Measurements from ENCODE around the gene FAM222B. TPM values are rescaled to one million over a fixed set of nuclear protein-coding genes. Genes with fewer than 3 reads are reported as not detected.
A peak's percentile ranks its signal among the peaks of the same experiment; 100 is the strongest.

Gene FAM222B
- total RNA-seq, 1 experiment from 2014 or later: 94.6 TPM

GRCh38 chr17:28744972-28745785, 97.4 kb downstream of the FAM222B start (continued):
- TF ChIP-seq TCF7 (CRISPR knock-in tag; IDR thresholded peaks at IDR 0.05; ENCODE audit: low read depth) (no peak), ATF6 (CRISPR knock-in tag; IDR thresholded peaks at IDR 0.05) (no peak), GABPB1 (CRISPR knock-in tag; IDR thresholded peaks at IDR 0.05) (peak; percentile 47; the same call in 1 of the 2 replicates), RORB (CRISPR knock-in tag; IDR thresholded peaks at IDR 0.05) (no peak), ETV6 (CRISPR knock-in tag; IDR thresholded peaks at IDR 0.05) (no peak), FOXK1 (CRISPR knock-in tag; IDR thresholded peaks at IDR 0.05) (no peak), PREB (CRISPR knock-in tag; IDR thresholded peaks at IDR 0.05; ENCODE audit: borderline replicate concordance) (no peak), KAT7 (CRISPR knock-in tag; IDR thresholded peaks at IDR 0.05; ENCODE audit: borderline replicate concordance) (peak; percentile 48; the same call in 1 of the 2 replicates), CBFB (CRISPR knock-in tag; IDR thresholded peaks at IDR 0.05; ENCODE audit: low read depth) (no peak), E2F5 (CRISPR knock-in tag; IDR thresholded peaks at IDR 0.05) (no peak), PRDM15 (CRISPR knock-in tag; IDR thresholded peaks at IDR 0.05) (no peak), ZMAT4 (CRISPR knock-in tag; IDR thresholded peaks at IDR 0.05) (no peak), NR1H2 (CRISPR knock-in tag; IDR thresholded peaks at IDR 0.05) (no peak), ZBTB43 (CRISPR knock-in tag; IDR thresholded peaks at IDR 0.05) (no peak), ATF1 (CRISPR knock-in tag; IDR thresholded peaks at IDR 0.05) (no peak), ATF3 (CRISPR knock-in tag; conservative IDR thresholded peaks at IDR 0.05) (no peak), ZNF121 (CRISPR knock-in tag; IDR thresholded peaks at IDR 0.05) (no peak), CDX4 (CRISPR knock-in tag; IDR thresholded peaks at IDR 0.05; ENCODE audit: borderline replicate concordance) (no peak), CREB1 (CRISPR knock-in tag; IDR thresholded peaks at IDR 0.05) (no peak), ZNF671 (CRISPR knock-in tag; IDR thresholded peaks at IDR 0.05) (no peak), ZNF281 (CRISPR knock-in tag; IDR thresholded peaks at IDR 0.05) (0 out of 2 replicates have a peak, but pooled peaks have one; percentile 22), MYBL2 (CRISPR knock-in tag; IDR thresholded peaks at IDR 0.05) (no peak), SOX15 (CRISPR knock-in tag; IDR thresholded peaks at IDR 0.05) (no peak), ZNF416 (CRISPR knock-in tag; IDR thresholded peaks at IDR 0.05) (peak; percentile 70)

Measured in WTC11 (cell line).